ENCODE measurements around the gene SLC25A13. TPM values are rescaled to one million over a fixed set of nuclear protein-coding genes. Genes with fewer than 3 reads are reported as not detected.

Gene SLC25A13
- total RNA-seq, 4 donors from 2014 or later, result 24.2 to 51.1 (median 24.7) TPM

DNA sequence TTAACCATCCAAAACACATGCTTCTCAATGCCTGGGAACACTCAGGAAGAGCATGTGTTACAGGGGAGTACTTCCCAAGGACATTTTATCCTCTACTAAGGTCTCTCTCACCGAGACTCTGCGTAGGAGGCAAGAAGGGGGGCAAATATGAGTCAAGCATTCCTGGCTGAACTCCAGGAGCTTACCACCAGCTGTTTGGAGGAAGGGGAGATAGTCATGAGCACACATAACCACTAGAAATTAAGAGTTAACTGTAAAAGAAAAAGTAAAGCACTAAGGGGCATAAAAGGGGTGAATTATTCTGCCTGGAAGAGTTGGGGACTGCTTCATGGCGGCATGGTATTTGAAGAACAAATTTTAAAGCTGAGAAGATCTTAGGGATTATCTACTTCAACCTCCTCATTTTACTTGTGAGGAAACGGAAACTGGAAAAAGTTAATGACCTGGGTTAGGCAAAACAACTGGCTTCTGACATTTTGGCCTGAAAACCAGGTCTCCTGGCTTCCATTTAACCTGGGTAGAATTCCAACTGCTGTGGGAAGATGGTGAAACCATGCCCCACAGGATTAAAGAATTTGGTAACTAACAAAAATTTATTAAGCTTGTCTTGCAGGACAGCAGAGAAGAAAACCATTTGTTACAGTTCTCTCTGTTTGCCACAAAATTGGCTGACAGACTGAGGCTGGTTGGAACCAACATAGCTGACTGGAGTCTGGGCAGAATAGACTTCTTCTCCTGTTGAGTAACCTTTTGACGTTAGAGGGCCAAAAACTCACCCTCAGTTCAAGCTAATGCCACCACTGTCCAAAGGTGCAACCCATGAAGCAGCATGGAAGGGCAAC is 85.5 kb downstream of the SLC25A13 start:
- no peak for ATAC-seq (ENCODE audit: low FRiP score)
- TF ChIP-seq, protein P1, sequence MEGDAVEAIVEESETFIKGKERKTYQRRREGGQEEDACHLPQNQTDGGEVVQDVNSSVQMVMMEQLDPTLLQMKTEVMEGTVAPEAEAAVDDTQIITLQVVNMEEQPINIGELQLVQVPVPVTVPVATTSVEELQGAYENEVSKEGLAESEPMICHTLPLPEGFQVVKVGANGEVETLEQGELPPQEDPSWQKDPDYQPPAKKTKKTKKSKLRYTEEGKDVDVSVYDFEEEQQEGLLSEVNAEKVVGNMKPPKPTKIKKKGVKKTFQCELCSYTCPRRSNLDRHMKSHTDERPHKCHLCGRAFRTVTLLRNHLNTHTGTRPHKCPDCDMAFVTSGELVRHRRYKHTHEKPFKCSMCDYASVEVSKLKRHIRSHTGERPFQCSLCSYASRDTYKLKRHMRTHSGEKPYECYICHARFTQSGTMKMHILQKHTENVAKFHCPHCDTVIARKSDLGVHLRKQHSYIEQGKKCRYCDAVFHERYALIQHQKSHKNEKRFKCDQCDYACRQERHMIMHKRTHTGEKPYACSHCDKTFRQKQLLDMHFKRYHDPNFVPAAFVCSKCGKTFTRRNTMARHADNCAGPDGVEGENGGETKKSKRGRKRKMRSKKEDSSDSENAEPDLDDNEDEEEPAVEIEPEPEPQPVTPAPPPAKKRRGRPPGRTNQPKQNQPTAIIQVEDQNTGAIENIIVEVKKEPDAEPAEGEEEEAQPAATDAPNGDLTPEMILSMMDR (IDR thresholded peaks at IDR 0.05), result no peak
- no peak for DNase-seq (ENCODE audit: low spot score)

DNA sequence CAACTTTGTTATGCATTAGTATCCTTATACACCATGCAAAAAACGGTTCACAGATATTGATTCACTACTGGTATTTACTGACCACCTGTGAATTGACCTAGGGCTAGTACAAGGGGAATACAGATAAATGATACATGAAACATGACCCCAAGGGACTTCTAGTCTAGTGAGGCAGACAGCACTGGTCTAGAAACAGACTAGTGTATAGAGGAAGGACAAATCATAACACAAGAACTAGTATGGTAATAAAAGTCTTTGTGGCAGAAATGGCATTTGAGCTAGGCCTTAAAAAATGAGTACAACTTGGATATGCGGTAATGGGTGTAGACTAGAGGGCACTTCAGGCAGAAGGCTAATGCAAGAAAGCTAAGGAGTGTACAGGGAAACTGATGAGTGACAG is 86.6 kb downstream of the SLC25A13 start:
- TF ChIP-seq, protein P1 (IDR thresholded peaks at IDR 0.05), result no peak
- DNase-seq (ENCODE audit: low spot score), result no peak
- ATAC-seq (ENCODE audit: low FRiP score), result no peak

DNA sequence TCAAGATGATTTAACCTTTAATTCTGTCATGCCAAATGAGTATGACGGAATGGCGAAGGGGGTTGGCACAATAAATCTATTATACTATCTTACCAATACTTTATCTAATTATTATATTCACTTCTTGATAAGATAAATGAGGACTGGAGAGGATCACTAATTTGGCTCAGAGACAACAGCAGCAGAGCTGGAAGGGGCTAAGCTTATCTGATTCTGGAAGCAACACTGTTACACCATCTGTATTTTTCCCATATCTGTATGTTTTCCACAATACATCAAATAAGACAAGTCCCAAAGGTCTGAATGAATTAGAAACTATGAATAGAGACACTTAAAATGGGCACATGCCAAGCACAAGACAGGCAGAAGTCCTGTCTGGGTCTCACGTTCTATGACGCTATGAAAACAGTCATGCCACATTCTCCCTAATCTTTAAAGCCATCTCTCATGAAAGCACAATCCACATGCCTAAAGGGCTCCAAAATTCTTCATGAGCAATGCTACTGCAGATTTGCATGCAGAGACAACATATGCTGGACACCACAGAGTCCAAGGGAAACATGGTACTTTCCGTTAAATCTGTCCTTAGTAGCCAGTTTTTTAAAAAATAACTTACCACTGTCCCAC is 88.3 kb downstream of the SLC25A13 start:
- ATAC-seq (ENCODE audit: low FRiP score) (no peak), DNase-seq (ENCODE audit: low spot score) (no peak)
- TF ChIP-seq, protein P1 (IDR thresholded peaks at IDR 0.05), result no peak

DNA sequence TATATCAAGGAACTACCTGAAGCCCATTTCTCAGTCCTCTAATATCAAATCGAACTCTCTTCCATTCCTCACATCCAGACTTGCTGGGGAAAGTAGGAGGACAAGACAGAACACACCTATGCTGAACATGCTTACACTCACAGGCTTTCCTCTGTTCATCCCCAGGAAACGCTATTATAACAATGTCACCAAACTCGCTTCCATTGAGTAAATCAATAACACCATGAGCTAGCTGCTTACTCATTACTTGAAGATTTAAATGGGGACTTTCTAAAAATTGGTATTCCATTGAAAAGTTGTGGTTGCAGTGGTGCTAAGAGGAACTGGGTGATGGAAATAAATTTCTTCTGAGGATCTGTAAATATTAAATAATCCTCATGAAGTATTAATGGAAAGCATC is 88.8 kb downstream of the SLC25A13 start:
- DNase-seq (ENCODE audit: low spot score) (no peak), ATAC-seq (ENCODE audit: low FRiP score) (no peak)
- TF ChIP-seq, protein P1 (IDR thresholded peaks at IDR 0.05), result no peak

DNA sequence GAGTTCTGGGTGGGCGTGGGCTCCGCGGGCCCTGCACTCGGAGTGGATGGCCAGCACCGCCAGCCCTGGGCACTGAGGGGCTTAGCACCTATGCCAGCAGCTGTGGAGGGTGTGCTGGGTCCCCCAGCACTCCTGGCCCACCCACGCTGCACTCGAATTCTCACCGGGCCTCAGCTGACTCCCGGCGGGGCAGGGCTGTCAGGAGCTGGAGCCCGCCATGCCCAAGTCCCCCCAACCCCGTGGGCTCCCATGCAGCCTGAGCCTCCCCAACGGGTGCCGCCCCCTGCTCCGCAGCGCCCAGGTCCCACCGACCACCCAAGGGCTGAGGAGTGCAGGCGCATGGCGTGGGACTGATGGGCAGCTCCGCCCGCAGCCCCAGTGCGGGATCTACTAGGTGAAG is 93.1 kb downstream of the SLC25A13 start:
- DNase-seq (ENCODE audit: low spot score) (no peak), ATAC-seq (ENCODE audit: low FRiP score) (no peak)
- TF ChIP-seq, protein P1 (IDR thresholded peaks at IDR 0.05), result no peak

DNA sequence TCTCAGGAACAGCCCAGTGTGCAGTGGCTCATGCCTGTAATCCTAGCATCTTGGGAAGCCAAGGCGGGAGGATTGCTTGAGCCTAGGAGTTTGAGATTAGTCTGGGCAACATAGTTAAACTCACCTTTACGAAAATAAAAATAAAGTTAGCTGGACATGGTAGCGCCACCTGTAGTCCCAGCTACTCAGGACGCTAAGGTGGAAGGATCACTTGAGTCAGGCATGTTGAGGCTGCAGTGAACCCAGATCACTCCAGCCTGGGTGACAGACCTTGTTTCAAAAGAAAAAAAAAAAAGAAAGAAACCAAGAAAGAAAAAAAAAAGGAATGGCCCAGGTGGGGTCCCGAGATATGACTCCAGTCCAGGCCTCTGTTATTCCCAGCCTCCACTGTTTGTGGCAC is 96.6 kb downstream of the SLC25A13 start:
- TF ChIP-seq, protein P1 (IDR thresholded peaks at IDR 0.05), result no peak
- DNase-seq (ENCODE audit: low spot score) (no peak), ATAC-seq (ENCODE audit: low FRiP score) (no peak)

DNA sequence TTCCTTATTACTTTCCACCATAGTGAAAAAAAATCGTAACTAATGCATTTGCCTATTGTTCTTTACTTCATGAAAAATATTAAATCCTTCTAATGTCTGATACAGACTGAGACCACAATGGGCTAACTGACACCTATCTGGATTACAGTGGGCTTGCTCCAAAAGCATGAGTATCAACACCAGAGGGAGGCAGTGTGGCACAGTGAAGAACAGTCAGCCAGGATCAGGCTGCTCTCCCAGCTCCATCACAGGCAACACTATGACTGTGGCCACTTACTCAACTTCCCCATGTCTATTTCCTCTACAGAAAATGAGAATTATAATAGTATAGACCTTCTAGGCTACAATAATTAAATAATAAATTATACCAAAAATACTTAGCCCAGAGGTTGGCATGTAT is 97.2 kb downstream of the SLC25A13 start:
- TF ChIP-seq, protein P1 (IDR thresholded peaks at IDR 0.05), result no peak
- no peak for ATAC-seq (ENCODE audit: low FRiP score)
- no peak for DNase-seq (ENCODE audit: low spot score)

All from omental fat pad (tissue), 4 donors.